ENCODE measurements around the gene BEX1. TPM values are rescaled to one million over a fixed set of nuclear protein-coding genes. Genes with fewer than 3 reads are reported as not detected.

Gene BEX1
- total and polyA plus RNA-seq, 9 of the 15 experiments (the other 6 are each of a cell fraction or from before 2014, with no cell fraction given), result not detected

DNA sequence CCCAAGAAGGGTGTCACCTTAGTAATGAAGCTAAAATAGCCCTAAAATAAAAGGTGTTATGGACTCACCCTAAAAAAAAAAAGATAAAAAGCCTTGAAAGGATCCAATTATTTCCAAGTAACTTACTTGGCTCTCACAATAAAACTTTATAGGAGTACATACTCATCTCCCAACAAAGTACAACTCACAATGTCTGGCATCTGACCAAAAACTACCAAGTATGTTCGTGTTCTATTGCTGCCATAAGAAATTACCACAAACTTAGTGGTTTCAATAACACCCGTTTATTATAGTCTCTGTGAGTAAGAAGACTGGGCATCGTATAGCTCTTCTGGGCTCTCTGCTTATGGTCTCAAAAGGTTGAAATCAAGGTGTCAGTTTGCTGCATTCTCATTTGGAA is 51.0 kb downstream of the BEX1 start:
- no peak for FAIRE-seq
- no peak for DNase-seq (ENCODE audit: extremely low read depth in 1 of 4, low spot score in 3 of 4)
- no TSS peak for BruUV-seq (replicated peaks)
- Histone ChIP-seq H3K27ac (ENCODE audit: extremely low read depth, low read depth, low read length) (no peak overlapping the region), H3K27me3 (ENCODE audit: control insufficient read depth in 2 of 2, insufficient read depth in 2 of 2, low read length in 2 of 2) (no peaks in the 10 kb centered on the region), H3K9me1 (ENCODE audit: control insufficient read depth, insufficient read depth, low read length) (no peaks in the 10 kb centered on the region), H3K4me3 (no peak overlapping the region), H3K36me3 (ENCODE audit: control insufficient read depth, insufficient read depth, low read length) (no peaks in the 10 kb centered on the region), H3K9ac (ENCODE audit: insufficient read depth in 1 of 2, low read depth in 2 of 2, low read length in 2 of 2) (no peak overlapping the region), H3K79me2 (ENCODE audit: control insufficient read depth, insufficient read depth, low read length) (no peaks in the 10 kb centered on the region), H3K4me1 (replicated peaks in 1 of 2; ENCODE audit: control insufficient read depth in 2 of 2, insufficient read depth in 2 of 2, low read length in 2 of 2) (no peaks in the 10 kb centered on the region), H3K4me2 (ENCODE audit: insufficient read depth, low read length) (no peak overlapping the region), H2AFZ (ENCODE audit: low read depth, low read length) (no peak overlapping the region), H4K20me1 (replicated peaks; ENCODE audit: control insufficient read depth, insufficient read depth, low read length) (no peaks in the 10 kb centered on the region), H3K9me3 (replicated peaks; ENCODE audit: control insufficient read depth, insufficient read depth, low read depth, low read length) (no peaks in the 10 kb centered on the region)
- intact Hi-C loops (cut with micrococcal nuclease) (no loop called here), in situ Hi-C loops (cut with MboI) (no loop called here)
- ChIA-PET POLR2A (no interaction called here), CTCF (ENCODE audit: low intra/inter-chr PET ratio) (no interaction called here)
- no peak for TF ChIP-seq C11orf30 (IDR thresholded peaks at IDR 0.05; ENCODE audit: low read depth)
- TF ChIP-seq RCOR1 (IDR thresholded peaks at IDR 0.05; ENCODE audit: borderline replicate concordance in 1 of 2, low read depth in 2 of 2, low read length in 2 of 2), result no peak
- no peak for TF ChIP-seq MEIS2 (IDR thresholded peaks at IDR 0.05; ENCODE audit: partially characterized antibody)
- no peak for TF ChIP-seq GATA2 (CRISPR knock-in tag; IDR thresholded peaks at IDR 0.05)
- TF ChIP-seq RAD51 (IDR thresholded peaks at IDR 0.05; ENCODE audit: borderline replicate concordance, low read depth), result no peak
- TF ChIP-seq, protein P1, sequence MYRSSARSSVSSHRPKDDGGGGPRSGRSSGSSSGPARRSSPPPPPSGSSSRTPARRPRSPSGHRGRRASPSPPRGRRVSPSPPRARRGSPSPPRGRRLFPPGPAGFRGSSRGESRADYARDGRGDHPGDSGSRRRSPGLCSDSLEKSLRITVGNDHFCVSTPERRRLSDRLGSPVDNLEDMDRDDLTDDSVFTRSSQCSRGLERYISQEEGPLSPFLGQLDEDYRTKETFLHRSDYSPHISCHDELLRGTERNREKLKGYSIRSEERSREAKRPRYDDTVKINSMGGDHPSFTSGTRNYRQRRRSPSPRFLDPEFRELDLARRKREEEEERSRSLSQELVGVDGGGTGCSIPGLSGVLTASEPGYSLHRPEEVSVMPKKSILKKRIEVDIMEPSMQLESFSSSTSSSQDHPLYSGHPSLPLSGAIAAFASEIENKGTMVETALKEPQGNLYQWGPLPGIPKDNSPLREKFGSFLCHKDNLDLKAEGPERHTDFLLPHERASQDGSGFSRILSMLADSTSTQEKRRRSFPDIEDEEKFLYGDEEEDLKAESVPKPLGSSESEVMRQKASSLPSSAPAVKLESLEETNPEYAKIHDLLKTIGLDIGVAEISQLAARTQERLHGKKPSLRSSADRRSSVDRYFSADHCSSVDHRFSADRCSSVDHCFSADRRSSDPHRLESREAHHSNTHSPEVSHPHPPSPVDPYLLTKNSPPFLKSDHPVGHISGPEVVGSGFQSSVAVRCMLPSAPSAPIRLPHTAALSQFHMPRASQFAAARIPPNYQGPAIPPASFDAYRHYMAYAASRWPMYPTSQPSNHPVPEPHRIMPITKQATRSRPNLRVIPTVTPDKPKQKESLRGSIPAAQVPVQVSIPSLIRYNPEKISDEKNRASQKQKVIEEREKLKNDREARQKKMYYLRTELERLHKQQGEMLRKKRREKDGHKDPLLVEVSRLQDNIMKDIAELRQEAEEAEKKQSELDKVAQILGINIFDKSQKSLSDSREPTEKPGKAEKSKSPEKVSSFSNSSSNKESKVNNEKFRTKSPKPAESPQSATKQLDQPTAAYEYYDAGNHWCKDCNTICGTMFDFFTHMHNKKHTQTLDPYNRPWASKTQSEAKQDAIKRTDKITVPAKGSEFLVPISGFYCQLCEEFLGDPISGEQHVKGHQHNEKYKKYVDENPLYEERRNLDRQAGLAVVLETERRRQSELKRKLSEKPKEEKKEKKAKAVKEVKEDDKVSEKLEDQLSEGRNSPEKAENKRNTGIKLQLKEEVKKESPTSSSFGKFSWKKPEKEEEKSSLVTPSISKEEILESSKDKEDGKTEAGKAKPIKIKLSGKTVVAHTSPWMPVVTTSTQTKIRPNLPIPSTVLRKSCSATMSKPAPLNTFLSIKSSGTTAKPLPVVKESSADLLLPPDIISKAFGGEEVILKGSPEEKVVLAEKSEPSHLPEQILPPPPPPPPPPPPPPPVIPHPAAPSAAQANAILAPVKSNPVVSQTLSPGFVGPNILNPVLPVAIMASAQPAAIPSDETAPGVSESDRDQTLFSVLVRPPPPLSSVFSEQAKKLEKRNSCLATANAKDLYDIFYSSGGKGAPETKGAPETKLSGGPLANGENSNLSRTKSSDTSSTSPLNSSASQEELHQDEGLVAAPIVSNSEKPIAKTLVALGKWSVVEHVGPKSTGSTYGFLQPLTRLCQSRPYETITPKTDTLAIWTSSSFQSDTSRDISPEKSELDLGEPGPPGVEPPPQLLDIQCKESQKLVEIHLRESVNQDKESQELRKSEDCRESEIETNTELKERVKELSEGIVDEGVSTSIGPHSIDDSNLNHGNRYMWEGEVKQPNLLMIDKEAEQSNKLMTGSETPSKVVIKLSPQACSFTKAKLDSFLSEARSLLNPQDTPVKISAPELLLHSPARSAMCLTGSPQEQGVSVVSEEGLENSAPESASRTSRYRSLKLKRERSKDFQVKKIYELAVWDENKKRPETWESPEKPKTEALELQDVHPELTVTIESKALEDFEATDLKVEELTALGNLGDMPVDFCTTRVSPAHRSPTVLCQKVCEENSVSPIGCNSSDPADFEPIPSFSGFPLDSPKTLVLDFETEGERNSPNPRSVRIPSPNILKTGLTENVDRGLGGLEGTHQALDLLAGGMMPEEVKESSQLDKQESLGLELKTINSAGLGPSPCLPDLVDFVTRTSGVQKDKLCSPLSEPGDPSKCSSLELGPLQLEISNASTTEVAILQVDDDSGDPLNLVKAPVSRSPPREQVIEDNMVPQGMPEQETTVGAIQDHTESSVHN (IDR thresholded peaks at IDR 0.05; ENCODE audit: borderline replicate concordance in 1 of 2, low read depth in 1 of 2), result no peak
- TF ChIP-seq PTTG1 (tag; IDR thresholded peaks at IDR 0.05; ENCODE audit: low read depth), result no peak
- no peak for TF ChIP-seq FOSL1 (tag; conservative IDR thresholded peaks at IDR 0.05)
- WGBS (ENCODE audit: insufficient coverage, low coverage, missing lambda C conversion rate), result 0% methylated on average over 3 of the region's 3 CpGs
- no peak for ATAC-seq
